Fibroblast of lung (primary cell): Measurements from ENCODE around the gene NCAPH2. TPM values are rescaled to one million over a fixed set of nuclear protein-coding genes. Genes with fewer than 3 reads are reported as not detected.

Experiments
- DNase-seq, 2 donors: peaks; one replicate each; pipeline versions ENCODE4 v3.0.0 to v3.0.0-alpha.2; 2010; ENCODE audit warnings: low read depth in 2 of 2
- H2AFZ ChIP-seq: 2 replicates; pipeline ENCODE4 v1.5.1; 2012; ENCODE audit warnings: low read length, control low read depth, inconsistent platforms
- H3K27ac ChIP-seq: 2 replicates; pipeline ENCODE4 v1.5.1; 2011; ENCODE audit warnings: low read length, control low read depth; ENCODE audit not compliant: insufficient read depth
- H3K27me3 ChIP-seq: 2 replicates; pipeline ENCODE4 v1.5.1; 2011; ENCODE audit warnings: mild to moderate bottlenecking, low read length; ENCODE audit not compliant: control insufficient read depth, insufficient read depth
- H3K36me3 ChIP-seq: 2 replicates; pipeline ENCODE4 v1.5.1; 2011; ENCODE audit warnings: low read length; ENCODE audit not compliant: control insufficient read depth, insufficient read depth
- H3K4me1 ChIP-seq: 2 replicates; pipeline ENCODE4 v1.5.1; 2011; ENCODE audit warnings: low read length; ENCODE audit not compliant: control insufficient read depth, insufficient read depth; ENCODE audit errors: extremely low read depth
- H3K4me2 ChIP-seq: 2 replicates; pipeline ENCODE4 v1.5.1; 2011; ENCODE audit warnings: low read length, control low read depth; ENCODE audit not compliant: insufficient read depth; ENCODE audit errors: extremely low read depth
- H3K4me3 ChIP-seq, 4 experiments: fragments of 200-600 bp in 1 of 4; sonication (generic) in 1 of 4; replicated peaks in 1 of 4; 2 replicates each; pipeline ENCODE4 v1.5.1; 2011 to 2016; ENCODE audit warnings: low read length in 4 of 4, low read depth in 3 of 4, mild to moderate bottlenecking in 3 of 4, control low read depth in 2 of 4, inconsistent platforms in 1 of 4, mixed read lengths in 1 of 4; ENCODE audit not compliant: insufficient read depth in 1 of 4; ENCODE audit errors: control extremely low read depth in 1 of 4
- H3K79me2 ChIP-seq: 2 replicates; pipeline ENCODE4 v1.5.1; 2012; ENCODE audit warnings: mild to moderate bottlenecking, low read length, inconsistent platforms; ENCODE audit not compliant: control insufficient read depth, insufficient read depth
- H3K9ac ChIP-seq: 2 replicates; pipeline ENCODE4 v1.5.1; 2011; ENCODE audit warnings: mild to moderate bottlenecking, low read length, control low read depth; ENCODE audit not compliant: insufficient read depth
- H3K9me3 ChIP-seq: 2 replicates; pipeline ENCODE4 v1.5.1; 2012; ENCODE audit warnings: low read depth, low read length; ENCODE audit not compliant: control insufficient read depth, insufficient read depth
- H4K20me1 ChIP-seq: 2 replicates; pipeline ENCODE4 v1.5.1; 2011; ENCODE audit warnings: low read length; ENCODE audit not compliant: control insufficient read depth, insufficient read depth; ENCODE audit errors: extremely low read depth
- EZH2 ChIP-seq: IDR thresholded peaks from 2 replicates; pipeline ENCODE4 v1.5.1; 2012; ENCODE audit warnings: low read length, control low read depth, mild to moderate bottlenecking; ENCODE audit errors: missing control alignments
- polyA plus RNA-seq, 2 donors: library from polyadenylated mRNA; depleted of rRNA in 1 of 2; stranded (reverse) in 1 of 2; unstranded in 1 of 2; fragments of >200 nt; gene quantifications; 2 replicates each; pipeline ENCODE4 v1.2.1, GENCODE V29; 2011 to 2012; ENCODE audit warnings: missing spikeins in 1 of 2
- total RNA-seq: library from RNA; depleted of rRNA; stranded (reverse); fragments of >200 nt; gene quantifications from 2 replicates; pipeline ENCODE4 v1.2.1, GENCODE V29; 2014
- TF ChIP-seq, protein P1 (sequence below), 2 donors: IDR thresholded peaks in 1 of 2; conservative IDR thresholded peaks in 1 of 2; 1 replicate in 1 of 2; 2 replicates in 1 of 2; pipeline ENCODE4 v1.5.1; 2011 to 2012; ENCODE audit warnings: low read length in 2 of 2, control low read depth in 1 of 2, inconsistent platforms in 1 of 2, low read depth in 1 of 2, mild to moderate bottlenecking in 1 of 2

The NCAPH2 gene
- total and polyA plus RNA-seq, 2 donors (not counting 1 experiment from before 2014, with no cell fraction given): 12.0 to 18.3 TPM

DNA sequence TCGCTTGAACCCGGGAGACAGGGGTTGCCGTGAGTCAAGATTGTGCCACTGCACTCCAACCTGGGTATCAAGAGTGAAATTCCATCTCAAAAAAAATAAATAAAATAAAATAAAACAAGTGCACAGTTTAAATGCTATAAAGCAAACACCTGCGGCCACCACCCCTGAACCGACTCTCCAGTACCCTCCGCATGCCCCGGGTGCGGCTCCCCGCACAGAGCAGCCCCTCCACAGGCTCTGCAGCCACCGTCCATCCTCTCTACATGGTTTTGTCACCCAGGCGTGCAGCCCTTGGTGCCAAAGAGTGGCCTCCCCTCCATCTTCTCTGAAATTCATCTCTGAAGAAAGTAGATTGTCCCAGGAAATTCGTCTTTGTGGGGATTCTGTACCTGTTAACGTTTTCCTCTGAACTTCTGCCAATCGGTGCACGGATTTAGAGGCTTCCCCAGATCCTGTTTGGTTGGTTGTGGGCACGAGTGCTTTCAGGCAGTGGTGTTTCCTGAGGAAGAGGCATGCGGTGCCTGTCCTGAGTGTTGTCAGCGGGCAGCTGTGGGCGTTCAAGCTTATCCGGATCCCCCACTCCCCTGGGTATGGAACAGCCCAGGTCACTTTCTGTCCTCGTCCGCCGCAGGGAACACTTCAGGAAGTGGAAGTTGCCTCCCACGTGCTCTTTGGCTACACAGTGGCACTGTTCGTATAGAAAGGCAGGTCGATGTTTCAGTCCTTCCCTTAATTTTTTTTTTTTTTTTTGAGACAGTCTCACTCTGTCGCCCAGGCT, 17.3 kb upstream of the NCAPH2 start:
- Histone ChIP-seq H4K20me1 (no peaks in the 10 kb centered on the region), H3K9me3 (no peaks in the 10 kb centered on the region), H3K4me2 (no peak overlapping the region), H3K36me3 (no peaks in the 10 kb centered on the region), H3K4me1 (no peaks in the 10 kb centered on the region), H3K9ac (no peak overlapping the region), H3K4me3 (no peak overlapping the region), H3K27ac (no peak overlapping the region), H2AFZ (no peak overlapping the region), H3K79me2 (no peaks in the 10 kb centered on the region), H3K27me3 (no peaks in the 10 kb centered on the region)
- no peak for DNase-seq
- TF ChIP-seq, protein P1, sequence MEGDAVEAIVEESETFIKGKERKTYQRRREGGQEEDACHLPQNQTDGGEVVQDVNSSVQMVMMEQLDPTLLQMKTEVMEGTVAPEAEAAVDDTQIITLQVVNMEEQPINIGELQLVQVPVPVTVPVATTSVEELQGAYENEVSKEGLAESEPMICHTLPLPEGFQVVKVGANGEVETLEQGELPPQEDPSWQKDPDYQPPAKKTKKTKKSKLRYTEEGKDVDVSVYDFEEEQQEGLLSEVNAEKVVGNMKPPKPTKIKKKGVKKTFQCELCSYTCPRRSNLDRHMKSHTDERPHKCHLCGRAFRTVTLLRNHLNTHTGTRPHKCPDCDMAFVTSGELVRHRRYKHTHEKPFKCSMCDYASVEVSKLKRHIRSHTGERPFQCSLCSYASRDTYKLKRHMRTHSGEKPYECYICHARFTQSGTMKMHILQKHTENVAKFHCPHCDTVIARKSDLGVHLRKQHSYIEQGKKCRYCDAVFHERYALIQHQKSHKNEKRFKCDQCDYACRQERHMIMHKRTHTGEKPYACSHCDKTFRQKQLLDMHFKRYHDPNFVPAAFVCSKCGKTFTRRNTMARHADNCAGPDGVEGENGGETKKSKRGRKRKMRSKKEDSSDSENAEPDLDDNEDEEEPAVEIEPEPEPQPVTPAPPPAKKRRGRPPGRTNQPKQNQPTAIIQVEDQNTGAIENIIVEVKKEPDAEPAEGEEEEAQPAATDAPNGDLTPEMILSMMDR (conservative IDR thresholded peaks at IDR 0.05 in 1 of 2, IDR thresholded peaks at IDR 0.05 in 1 of 2; ENCODE audit: low read depth in 1 of 2, low read length in 2 of 2): no peak
- no peak for TF ChIP-seq EZH2

DNA sequence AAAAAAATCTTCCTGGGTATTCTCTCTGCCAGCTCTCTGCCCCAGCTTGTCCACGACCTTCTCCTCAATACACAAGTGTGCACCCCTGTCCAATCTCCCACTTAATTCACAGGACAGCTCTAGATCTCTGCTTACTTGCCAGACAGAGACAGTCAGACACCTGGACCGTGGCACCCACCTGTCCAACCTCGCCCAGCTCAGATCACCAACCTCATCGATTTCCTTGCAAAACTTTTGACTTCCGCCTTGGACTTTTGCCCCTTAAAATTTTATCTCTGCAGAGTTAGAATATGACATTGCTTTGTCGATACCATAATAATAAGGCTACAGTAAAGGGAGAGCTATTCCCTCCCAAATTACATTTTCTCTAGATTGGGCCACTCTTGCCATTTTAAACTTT, 10.9 kb upstream of the NCAPH2 start:
- Histone ChIP-seq H3K9ac (no peak overlapping the region), H3K79me2 (no peaks in the 10 kb centered on the region), H3K27ac (no peak overlapping the region), H4K20me1 (no peaks in the 10 kb centered on the region), H3K4me1 (no peaks in the 10 kb centered on the region), H2AFZ (no peak overlapping the region), H3K4me3 (no peak overlapping the region), H3K4me2 (no peak overlapping the region), H3K9me3 (no peaks in the 10 kb centered on the region), H3K36me3 (no peaks in the 10 kb centered on the region), H3K27me3 (no peaks in the 10 kb centered on the region)
- no peak for DNase-seq
- TF ChIP-seq EZH2: no peak
- TF ChIP-seq, protein P1 (conservative IDR thresholded peaks at IDR 0.05 in 1 of 2, IDR thresholded peaks at IDR 0.05 in 1 of 2; ENCODE audit: low read depth in 1 of 2, low read length in 2 of 2): no peak

DNA sequence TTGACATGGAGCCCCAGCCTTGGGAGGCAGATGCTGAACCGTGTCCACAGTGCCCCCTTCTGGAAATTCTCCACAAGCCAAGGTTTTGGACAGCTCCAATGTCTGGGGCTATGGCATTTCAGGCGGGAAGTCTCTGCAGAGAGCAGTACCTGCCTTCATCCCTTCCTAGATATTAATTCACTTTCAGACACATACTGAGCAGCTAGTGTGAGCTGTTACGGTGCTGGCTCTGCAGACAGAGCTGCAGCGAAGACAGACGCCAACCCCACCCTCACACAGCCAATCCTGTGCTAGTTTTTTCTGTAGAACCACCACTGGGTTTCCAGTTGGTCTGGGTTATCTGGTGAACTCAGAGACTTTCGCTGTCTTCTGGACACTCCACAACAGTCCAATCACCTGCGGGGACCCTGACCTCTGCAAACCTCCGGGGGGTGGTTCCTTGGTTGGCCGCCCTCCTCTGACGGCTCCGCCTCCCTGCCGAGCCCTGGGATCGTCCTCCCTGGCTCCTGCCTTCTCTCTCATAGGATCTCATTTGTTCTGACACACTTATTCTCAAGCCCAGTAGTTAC, 9.6 kb upstream of the NCAPH2 start:
- TF ChIP-seq, protein P1 (conservative IDR thresholded peaks at IDR 0.05 in 1 of 2, IDR thresholded peaks at IDR 0.05 in 1 of 2; ENCODE audit: low read depth in 1 of 2, low read length in 2 of 2): peak; percentile 54 to 80
- no peak for TF ChIP-seq EZH2
- Histone ChIP-seq H3K9me3 (no peaks in the 10 kb centered on the region), H3K27ac (no peak overlapping the region)

More for the DNA sequence above, 9.6 kb upstream of the NCAPH2 start:
- peak; percentile 36 to 62 for DNase-seq
- peaks cover 5% of the 10 kb centered on the region for H3K36me3 ChIP-seq
- no peaks in the 10 kb centered on the region for H4K20me1 ChIP-seq
- H2AFZ ChIP-seq: no peak overlapping the region
- no peak overlapping the region for H3K4me3 ChIP-seq
- no peaks in the 10 kb centered on the region for H3K27me3 ChIP-seq
- no peaks in the 10 kb centered on the region for H3K79me2 ChIP-seq
- no peak overlapping the region for H3K9ac ChIP-seq
- H3K4me2 ChIP-seq: no peak overlapping the region
- no peaks in the 10 kb centered on the region for H3K4me1 ChIP-seq
